NOMO-1 (cell line): ENCODE data around the gene TMEM30B.

Experiments
- DNase-seq, 2 experiments: peaks; one replicate each; lab custom pipeline; 2025; ENCODE audit not compliant: unreplicated experiment in 2 of 2; lab: John Stamatoyannopoulos, UW

Gene TMEM30B

GRCh38 chr14:61268812-61269211 is 12.3 kb downstream of the TMEM30B start:
- no peak for DNase-seq

DNA sequence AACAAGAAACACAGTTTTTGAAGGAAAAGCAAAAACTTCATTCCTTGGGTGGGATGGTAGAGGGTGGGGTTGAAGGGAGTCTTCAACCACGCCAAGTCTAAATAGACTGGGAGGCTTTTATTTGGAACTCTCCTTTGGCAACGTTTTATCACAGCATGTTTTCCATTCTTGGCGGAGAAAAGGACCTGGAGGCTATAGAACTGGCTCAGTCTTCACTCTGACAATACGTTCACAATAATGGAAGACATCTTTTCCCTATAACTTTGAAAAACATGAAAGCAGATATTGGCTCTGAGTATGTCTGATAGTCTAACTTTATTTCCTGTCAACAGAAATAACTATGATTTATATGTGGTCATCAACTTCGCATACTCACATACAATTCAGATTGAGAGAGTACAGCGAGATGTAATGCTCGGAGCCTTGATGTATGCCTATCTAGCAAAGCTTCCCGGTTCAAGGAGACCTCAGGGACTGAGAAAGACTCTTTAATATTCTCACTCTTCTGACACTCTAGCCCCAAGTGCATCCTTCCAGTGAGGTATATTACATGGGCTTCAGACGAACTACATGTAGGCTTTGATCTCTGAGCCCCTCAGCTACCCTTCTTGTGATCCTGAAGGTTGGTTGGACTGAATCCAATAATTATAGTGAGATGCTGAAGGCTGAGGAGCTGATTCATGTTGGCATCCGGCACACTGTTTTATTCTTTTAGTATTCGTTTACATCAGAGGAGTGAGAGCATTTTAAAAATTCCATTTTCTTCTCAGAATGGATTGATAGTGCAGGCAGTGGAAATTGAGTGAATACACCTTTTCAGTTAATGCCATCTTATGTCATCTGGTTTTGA is 14.0 kb downstream of the TMEM30B start:
- no peak for DNase-seq

GRCh38 chr14:61266436-61266835 is 14.7 kb downstream of the TMEM30B start:
- DNase-seq, result no peak

- no peak for DNase-seq
Observed at GRCh38 chr14:61264651-61265050, 16.5 kb downstream of the TMEM30B start.

DNA sequence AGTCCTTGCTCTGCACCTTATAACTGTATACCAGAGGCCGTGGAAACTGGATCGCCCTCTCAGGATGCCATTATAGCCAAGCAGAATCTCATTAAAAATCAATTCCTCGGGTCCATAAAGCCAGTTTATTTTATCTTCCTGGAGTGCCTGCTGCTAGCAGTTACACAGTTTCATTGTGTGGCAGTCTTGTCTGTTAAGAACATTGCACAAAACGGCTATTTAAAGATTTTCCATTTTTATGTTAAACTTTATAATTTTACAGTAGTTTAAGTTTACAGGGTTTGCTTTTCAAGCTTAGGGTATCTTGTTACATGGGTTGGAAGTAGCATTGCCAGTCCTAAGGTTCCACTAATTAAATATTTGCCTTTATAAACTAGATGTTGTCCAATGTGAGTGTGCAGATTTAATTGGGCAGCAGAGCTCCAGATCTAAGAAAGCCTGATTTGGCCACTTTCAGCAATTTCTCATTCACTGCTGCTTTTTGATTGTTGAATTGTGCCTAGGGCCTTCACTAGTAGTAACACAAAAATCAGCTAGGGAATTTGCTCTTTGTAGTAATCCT is 17.0 kb downstream of the TMEM30B start:
- no peak for DNase-seq

- no peak for DNase-seq
Observed at GRCh38 chr14:61262082-61262481, 19.1 kb downstream of the TMEM30B start.

- no peak for DNase-seq
Observed at GRCh38 chr14:61260939-61261776, 20.0 kb downstream of the TMEM30B start.

- no peak for DNase-seq
Observed at GRCh38 chr14:61258985-61259384, 22.2 kb downstream of the TMEM30B start.

GRCh38 chr14:61257469-61258057 is 23.6 kb downstream of the TMEM30B start:
- DNase-seq, result no peak

DNA sequence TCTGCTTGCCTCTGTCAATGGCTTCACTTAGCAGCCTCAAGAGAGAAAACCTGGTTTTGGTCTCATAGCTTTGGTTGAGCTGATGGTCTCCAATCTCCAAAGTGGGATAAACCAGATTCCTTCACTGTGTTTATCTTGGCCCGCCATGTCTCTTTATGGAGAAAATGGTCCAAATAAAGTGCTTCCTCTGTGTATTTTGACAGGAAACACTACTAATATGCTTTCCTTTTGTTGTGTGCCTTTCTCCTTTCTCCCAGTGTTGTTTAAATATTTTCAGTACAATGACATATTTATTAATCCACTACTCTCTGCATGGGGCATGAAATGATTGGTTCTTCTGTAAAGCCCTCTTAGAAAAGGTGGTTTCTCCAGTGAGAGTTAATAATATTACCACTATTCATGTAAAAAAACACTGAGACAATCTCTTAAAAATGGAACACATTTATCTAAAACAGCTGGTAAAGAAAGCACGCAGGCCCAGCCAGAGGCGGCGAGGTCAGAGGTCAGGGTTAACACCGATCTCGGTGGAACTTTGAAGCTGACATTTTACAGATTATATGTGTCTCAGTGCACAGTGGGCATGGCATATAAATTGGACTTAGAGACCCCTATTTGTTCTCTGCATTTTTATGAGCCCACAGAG is 24.2 kb downstream of the TMEM30B start:
- DNase-seq, result no peak

DNA sequence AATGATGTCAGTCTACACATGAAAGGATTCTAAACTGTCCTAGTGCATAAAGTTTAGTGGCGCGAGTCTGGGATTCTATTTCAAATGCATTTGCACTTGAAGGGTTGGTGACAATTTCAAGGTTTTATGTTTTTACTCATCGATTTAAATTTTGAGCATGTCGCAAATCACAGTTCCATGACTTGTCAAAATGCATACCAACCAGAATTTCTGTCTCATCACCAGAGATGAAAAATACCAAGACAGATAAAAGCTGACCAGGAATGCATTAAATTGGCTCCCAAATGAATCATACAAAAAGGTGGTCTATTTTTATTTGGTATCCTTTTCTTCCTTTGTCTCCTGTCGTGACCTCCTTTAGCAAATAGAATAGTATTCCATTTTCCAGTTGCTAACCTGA is 25.2 kb downstream of the TMEM30B start:
- DNase-seq, result no peak

- DNase-seq, result no peak
Observed at GRCh38 chr14:61254808-61255526, 26.2 kb downstream of the TMEM30B start.

DNA sequence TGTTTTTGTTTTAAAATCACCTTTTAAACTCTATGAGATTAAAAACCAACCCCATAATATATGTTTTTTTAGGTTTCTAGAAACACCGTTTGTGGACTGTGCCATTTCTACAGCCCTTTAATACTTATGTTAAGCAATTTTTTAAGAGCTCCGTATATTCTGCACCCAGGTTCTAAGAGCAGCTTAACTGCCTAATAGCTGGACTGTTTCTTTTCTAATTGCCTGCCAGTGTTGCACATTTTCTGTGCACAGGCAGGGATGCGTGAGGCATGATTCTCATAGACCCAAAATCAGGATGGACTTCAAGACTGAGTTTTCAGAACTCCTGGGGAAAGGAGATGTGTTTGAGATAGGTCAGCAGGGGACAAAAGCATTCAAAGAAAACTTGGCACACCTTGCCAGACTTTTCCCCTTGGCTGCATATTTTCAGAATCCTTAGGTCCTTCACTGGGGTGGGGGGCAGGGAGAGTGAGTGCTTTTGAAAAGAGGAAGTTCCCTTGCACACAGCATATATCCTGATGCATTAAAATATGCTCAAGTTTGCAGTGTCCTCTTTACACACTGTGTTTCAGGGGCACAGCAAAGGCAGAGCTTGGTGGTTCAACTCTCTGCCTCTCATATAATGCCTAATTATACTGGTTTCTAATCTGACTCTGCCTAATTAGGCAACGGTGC is 27.9 kb downstream of the TMEM30B start:
- peak in 1 of 2 experiments; percentile 49 for DNase-seq

DNA sequence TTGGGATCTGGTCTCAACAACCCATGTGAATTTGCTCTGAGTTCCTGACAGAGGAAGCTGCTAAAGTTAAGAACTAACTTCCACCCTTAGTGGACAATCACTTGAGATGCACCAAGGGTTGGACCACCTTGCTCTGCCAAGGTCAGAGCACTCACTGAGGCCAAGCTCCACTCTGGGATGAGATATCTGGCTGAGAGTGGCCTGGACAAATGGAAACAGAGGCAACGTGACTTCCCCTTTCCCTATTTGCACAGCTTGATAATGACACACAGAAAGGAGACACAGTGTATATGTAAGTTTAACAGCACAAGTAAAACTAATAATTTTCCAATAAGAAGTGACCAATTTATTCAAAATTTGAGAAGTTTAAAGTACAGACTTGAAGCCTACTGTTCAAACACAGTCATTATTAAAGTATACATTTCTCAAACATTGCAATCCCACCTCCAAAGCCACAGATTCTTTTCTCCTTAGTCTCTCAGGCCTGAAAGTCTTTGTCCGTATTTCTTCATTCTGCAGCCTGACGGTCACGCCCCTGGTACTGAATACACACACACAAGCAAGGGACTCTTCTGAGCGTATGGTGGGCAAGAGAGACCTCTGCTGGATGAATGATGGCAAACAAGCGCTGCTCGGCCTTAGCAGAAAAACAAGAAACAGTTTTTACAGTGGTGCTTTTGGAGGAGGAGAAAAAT is 28.6 kb downstream of the TMEM30B start:
- peak; percentile 79 to 93 for DNase-seq

- DNase-seq, result no peak
Observed at GRCh38 chr14:61250063-61250462, 31.1 kb downstream of the TMEM30B start.

DNA sequence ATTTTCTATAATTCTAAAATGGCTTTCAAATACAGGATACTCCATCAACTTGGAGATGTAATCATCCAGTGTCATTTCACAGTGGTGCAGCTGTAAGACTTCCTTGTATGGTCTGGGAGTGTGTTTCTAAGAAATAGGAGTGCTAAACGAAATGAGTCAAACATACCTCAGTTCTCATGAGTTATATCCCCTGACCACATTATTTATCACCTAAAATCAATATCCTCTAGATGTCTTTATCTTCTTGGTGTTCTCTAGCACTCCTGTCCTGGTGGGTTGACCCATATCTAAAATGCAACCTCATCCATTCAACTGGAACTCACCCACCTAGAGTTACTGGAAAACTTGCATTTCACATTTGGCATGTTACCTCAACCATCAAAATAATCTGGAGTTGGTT is 33.2 kb downstream of the TMEM30B start:
- DNase-seq, result no peak

DNA sequence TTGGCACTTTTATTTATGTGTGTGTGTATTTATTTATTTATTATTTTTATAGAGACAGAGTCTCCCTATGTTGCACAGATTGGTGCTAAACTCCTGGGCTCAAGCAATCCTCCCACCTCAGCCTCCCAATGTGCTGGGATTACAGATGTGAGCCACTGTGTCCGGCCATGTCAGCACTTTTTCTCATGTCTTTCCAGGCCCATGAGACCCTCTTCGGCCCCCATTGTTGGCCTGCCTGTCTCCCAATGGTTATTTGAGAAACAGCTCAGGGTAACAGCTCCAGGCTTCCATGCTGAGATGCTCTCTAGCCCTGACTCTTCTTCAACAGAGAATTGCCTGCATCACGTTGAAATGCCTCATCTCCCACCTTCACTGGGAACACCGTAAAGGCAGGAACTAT is 34.4 kb downstream of the TMEM30B start:
- DNase-seq, result no peak

- no peak for DNase-seq
Observed at GRCh38 chr14:61244009-61244408, 37.1 kb downstream of the TMEM30B start.

- no peak for DNase-seq
Observed at GRCh38 chr14:61240206-61240605, 40.9 kb downstream of the TMEM30B start.
